Effector memory CD8-positive, alpha-beta T cell (primary cell): ENCODE results near the gene IL17B.
A peak's percentile ranks its signal among the peaks of the same experiment; 100 is the strongest.

Source experiments
- ATAC-seq: fragments of 150-1000 bp; cut with Tn5 transposase; replicated peaks from 2 replicates; pipeline ENCODE4 v1.10.0; 2021; ENCODE audit warnings: mild to moderate bottlenecking, moderate library complexity
- DNase-seq, 3 experiments: peaks; one replicate each; pipeline ENCODE4 v3.0.0; 2021
- H3K27ac Mint-ChIP-seq, 2 donors: one replicate each; pipeline ENCODE4 v1.8.0; 2022; ENCODE audit warnings: mild to moderate bottlenecking in 2 of 2, mixed read lengths in 2 of 2, moderate library complexity in 2 of 2
- H3K27me3 Mint-ChIP-seq, 2 donors: one replicate each; pipeline ENCODE4 v1.8.0; 2022; ENCODE audit warnings: mixed read lengths in 2 of 2
- H3K36me3 Mint-ChIP-seq: one replicate; pipeline ENCODE4 v1.8.0; 2022; ENCODE audit warnings: mild to moderate bottlenecking, moderate library complexity, mixed read lengths; ENCODE audit not compliant: insufficient read depth
- H3K4me1 Mint-ChIP-seq, 2 donors: one replicate each; pipeline ENCODE4 v1.8.0; 2022; ENCODE audit warnings: low read depth in 2 of 2, mixed read lengths in 2 of 2
- H3K4me3 Mint-ChIP-seq, 2 donors: one replicate each; pipeline ENCODE4 v1.8.0; 2022; ENCODE audit warnings: mild to moderate bottlenecking in 2 of 2, mixed read lengths in 2 of 2, moderate library complexity in 2 of 2
- H3K9me3 Mint-ChIP-seq, 2 donors: one replicate each; pipeline ENCODE4 v1.8.0; 2022; ENCODE audit warnings: mixed read lengths in 2 of 2

IL17B gene

DNA sequence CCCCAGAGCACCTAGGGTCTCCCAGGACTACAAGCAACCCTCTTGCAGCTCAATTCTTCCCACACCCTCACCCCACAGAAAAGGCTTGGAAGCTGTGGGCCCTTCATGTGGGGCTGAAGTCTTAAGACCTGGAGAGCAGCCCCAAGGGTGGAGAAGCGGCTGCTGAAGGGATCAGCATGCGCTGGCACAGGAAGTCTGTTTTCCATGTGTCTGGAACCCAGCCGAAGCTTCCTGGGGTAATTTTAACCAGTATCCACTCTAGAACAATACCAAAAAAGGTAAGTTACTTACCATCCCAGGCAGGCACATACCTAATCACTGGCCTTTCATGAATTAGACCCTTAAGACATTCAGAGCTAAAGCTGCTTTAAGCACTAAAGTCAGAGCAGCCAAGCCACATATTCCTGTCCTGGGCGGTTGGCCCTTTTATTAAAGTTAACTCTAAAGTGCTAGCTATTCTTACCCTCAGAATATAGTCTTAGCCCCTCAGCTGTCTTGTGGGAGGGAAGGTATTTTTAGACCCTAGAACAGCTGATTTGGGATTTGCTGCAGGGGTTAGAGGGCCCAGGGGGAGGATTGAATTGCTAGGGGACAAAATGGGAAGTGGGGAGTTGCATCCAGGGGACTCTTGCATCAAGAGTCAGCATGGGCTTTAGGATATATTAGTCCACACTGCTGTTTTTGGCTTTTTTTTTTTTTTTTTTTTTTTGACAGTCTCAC is 6.9 kb downstream of the IL17B start:
- Mint-ChIP-seq H3K4me1 (peaks cover 2 to 12% of the 10 kb centered on the region in 2 donors), H3K9me3 (no peaks in the 10 kb centered on the region), H3K36me3 (no peaks in the 10 kb centered on the region), H3K27ac (no peak overlapping the region), H3K4me3 (no peak overlapping the region), H3K27me3 (no peaks in the 10 kb centered on the region)
- no peak for ATAC-seq
- no peak for DNase-seq

DNA sequence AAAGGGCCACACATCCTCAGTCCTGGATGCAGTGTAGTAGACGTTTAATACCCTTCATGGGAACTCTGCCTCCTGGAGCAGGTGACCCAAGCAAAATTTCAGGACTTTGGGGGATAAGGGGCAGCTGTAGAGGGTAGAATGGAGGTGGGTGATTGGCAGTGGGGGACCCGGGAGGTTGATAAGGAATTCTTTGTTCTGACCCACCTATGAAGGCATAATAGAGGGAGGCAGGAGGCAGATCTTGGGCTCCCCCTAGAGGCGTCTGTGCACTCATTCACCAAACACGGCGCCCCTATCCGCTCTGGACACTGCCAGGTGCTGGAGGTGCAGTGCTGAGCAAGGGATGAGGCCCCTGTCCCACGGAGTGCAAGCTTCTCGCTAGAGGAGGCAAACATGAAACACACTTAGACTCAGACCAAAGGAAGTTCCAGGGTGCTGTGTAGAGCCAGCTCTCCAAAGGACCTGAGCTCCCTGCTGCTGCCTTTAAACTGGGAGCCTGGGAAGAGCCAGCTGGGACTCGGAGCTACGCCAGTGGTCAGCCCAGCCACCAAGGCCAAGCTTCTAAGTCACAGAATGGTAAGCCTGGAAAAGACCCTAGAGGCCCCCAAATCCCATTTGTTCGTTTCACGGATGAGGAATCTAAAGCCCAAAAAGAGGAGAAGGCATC is 7.7 kb downstream of the IL17B start:
- no peak overlapping the region for H3K27ac Mint-ChIP-seq
- no peak overlapping the region for H3K4me3 Mint-ChIP-seq
- DNase-seq (peak; percentile 62 to 65 (median 64)), ATAC-seq (peak; percentile 94)
- H3K27me3 Mint-ChIP-seq: no peaks in the 10 kb centered on the region
- peaks cover 9 to 14% of the 10 kb centered on the region in 2 donors for H3K4me1 Mint-ChIP-seq
- no peaks in the 10 kb centered on the region for H3K9me3 Mint-ChIP-seq
- no peaks in the 10 kb centered on the region for H3K36me3 Mint-ChIP-seq

DNA sequence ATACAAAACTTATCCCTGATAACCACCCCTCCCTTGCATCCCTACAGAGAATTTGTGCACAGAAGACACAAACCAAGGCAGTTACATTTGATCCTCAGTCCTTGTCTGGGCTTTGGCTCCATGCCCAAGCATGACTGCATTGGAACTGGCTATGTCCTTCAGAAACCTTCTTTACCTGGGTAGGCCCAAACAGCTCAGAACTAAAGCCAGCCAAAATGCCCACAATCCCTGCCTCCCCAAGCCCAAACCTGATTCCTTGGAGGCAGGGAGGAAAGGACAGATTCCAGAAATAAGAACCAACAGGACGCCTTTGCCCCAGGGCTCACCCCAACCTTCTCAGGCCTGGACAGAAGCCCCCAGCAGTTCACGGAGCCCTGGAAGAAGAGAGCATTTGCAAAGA is 8.2 kb downstream of the IL17B start:
- Mint-ChIP-seq H3K9me3 (no peaks in the 10 kb centered on the region), H3K36me3 (no peaks in the 10 kb centered on the region), H3K4me3 (no peak overlapping the region), H3K4me1 (peaks cover 9 to 14% of the 10 kb centered on the region in 2 donors), H3K27ac (no peak overlapping the region), H3K27me3 (no peaks in the 10 kb centered on the region)
- DNase-seq (no peak), ATAC-seq (no peak)

DNA sequence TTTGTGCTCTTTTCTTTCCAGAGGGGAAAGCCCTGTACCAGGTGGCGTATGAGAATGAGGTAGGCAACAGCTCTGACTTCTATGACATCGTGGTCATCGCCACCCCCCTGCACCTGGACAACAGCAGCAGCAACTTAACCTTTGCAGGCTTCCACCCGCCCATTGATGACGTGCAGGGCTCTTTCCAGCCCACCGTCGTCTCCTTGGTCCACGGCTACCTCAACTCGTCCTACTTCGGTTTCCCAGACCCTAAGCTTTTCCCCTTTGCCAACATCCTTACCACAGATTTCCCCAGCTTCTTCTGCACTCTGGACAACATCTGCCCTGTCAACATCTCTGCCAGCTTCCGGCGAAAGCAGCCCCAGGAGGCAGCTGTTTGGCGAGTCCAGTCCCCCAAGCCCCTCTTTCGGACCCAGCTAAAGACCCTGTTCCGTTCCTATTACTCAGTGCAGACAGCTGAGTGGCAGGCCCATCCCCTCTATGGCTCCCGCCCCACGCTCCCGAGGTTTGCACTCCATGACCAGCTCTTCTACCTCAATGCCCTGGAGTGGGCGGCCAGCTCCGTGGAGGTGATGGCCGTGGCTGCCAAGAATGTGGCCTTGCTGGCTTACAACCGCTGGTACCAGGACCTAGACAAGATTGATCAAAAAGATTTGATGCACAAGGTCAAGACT is 11.0 kb downstream of the IL17B start:
- H3K36me3 Mint-ChIP-seq: peaks cover 2% of the 10 kb centered on the region
- peaks cover 9 to 14% of the 10 kb centered on the region in 2 donors for H3K4me1 Mint-ChIP-seq
- H3K27me3 Mint-ChIP-seq: no peaks in the 10 kb centered on the region
- DNase-seq (no peak), ATAC-seq (no peak)
- H3K9me3 Mint-ChIP-seq: no peaks in the 10 kb centered on the region
- H3K4me3 Mint-ChIP-seq: no peak overlapping the region
- peak overlapping the region in 1 of 2 donors; percentile 46 for H3K27ac Mint-ChIP-seq

DNA sequence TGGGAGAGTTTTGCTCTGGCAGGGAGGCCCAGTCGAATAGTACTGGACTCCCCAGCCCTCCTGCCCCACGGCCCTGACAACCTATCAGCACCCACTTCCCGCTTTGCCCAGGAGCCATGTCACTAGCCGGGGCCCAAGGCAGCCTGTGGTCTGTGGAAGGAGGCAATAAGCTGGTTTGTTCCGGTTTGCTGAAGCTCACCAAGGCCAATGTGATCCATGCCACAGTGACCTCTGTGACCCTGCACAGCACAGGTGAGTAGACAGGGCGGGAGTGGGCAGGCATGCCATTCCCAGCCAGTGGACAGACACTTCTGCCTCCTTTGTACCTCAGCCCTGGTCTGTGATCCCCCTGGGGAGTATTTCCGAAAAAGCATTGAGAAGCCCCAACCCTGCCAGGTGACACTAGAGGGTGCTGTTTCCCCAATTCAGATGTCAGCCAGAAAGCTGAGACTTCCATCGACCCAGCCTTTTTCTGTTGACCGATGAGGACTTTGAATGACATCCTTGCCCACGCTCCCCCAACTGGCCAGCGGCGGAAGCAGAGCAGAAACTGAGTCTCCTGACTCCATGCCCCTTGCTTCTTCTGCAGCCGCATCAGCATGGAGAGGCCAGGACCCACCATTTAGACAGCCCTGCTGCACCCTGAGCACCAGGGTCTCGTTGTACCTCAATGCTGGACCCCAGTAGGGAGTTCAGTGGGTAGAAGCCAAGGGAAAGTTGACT is 11.7 kb downstream of the IL17B start:
- ATAC-seq: peak; percentile 71
- Mint-ChIP-seq H3K4me3 (no peak overlapping the region), H3K4me1 (peaks cover 9 to 17% of the 10 kb centered on the region in 2 donors), H3K27ac (peak overlapping the region in 1 of 2 donors; percentile 31), H3K27me3 (no peaks in the 10 kb centered on the region), H3K9me3 (no peaks in the 10 kb centered on the region), H3K36me3 (peaks cover 2% of the 10 kb centered on the region)
- DNase-seq: peak; percentile 42 to 49 (median 48)

DNA sequence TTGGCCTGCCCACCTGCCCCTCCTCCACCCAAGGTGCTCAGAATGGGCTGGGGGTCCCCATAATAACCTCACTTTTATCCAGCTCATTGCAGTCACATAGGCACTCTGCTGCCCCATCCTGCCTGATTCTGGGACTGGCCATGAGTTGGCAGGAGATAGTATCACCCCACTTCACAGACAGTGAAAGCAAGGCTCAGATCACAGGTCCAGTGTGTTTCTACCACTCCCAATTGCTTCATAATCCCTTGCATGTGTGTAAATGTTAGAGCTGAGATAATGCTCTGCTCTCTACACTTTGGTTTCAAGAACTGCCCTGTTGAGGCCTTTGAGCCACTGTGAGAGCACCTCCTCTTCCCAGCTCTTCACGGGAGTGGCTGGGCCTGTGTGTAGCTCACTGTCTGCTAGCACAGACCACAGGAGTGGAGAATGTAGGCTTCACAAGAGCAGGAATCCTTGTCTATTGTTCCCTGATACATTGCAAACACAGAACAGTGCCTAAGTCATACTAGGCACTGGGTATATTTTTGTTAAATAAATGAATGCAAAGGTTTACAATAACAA is 12.8 kb downstream of the IL17B start:
- H3K4me1 Mint-ChIP-seq: peaks cover 9 to 14% of the 10 kb centered on the region in 2 donors
- H3K27me3 Mint-ChIP-seq: no peaks in the 10 kb centered on the region
- DNase-seq (no peak), ATAC-seq (no peak)
- H3K27ac Mint-ChIP-seq: no peak overlapping the region
- H3K9me3 Mint-ChIP-seq: no peaks in the 10 kb centered on the region
- peaks cover 2% of the 10 kb centered on the region for H3K36me3 Mint-ChIP-seq
- no peak overlapping the region for H3K4me3 Mint-ChIP-seq

DNA sequence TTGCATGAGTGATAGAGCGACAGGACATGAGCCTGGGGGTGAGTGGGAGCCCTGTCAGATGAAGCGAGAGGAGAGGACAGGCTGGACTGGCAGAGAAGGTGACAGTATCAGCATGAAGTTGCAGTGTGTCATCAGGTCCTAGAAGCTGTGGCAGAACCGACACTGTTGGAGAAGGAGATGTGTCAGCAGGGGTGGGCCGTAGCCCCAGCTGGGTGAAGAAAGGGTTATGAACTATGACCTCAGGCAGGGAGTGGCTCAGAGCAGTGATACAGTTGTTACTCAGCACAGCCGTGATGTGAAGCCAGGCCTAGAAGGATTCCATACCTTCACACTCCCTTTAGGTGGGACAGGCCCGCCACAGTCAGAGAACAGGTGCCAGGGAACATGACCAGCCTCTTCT is 13.7 kb downstream of the IL17B start:
- H3K9me3 Mint-ChIP-seq: no peaks in the 10 kb centered on the region
- no peak overlapping the region for H3K4me3 Mint-ChIP-seq
- H3K27me3 Mint-ChIP-seq: no peaks in the 10 kb centered on the region
- peak overlapping the region in 1 of 2 donors; percentile 1 for H3K27ac Mint-ChIP-seq
- peaks cover 15 to 18% of the 10 kb centered on the region in 2 donors for H3K4me1 Mint-ChIP-seq
- DNase-seq: no peak
- ATAC-seq: no peak
- peaks cover 2% of the 10 kb centered on the region for H3K36me3 Mint-ChIP-seq

DNA sequence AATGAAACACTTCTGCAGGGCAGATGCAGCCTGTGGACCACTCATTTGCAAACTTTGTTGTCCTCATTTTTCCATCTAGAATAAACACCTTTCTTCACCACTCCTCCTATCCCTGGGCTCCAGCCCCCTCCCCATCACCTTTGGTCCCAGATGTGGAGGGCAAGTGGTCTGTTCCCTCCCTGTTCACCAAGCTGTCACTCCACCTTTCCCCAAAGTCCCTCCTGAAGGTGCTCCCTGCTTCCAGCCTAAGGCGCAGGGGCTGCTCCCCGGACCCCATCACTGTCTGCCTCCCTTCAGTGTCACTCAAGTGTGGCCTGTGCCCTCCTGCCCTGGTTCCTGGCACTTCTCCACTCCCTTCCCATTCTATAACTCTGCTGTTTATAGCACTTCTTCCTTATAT is 14.4 kb downstream of the IL17B start:
- no peak overlapping the region for H3K4me3 Mint-ChIP-seq
- no peak for ATAC-seq
- H3K9me3 Mint-ChIP-seq: no peaks in the 10 kb centered on the region

DNA sequence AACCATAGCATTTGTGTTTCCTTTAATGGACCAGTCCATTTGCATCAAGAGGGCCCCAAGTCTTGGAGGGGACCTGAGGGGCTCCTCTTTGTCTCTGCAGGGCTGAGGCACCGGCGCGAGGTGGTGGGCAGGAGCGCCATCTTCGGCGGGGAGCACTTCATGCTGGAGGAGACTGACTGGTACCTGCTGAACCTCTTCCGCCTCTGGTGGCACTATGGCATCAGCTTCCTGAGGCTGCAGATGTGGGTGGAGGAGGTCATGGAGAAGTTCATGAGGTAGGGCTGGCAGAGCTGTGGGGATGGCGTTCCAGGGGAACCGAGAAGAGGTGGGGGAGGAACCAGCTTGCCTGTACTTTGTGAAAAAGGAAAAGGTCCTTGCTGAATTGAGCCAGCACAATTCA is 15.2 kb downstream of the IL17B start:
- no peak for ATAC-seq
- DNase-seq: no peak
- no peaks in the 10 kb centered on the region for H3K9me3 Mint-ChIP-seq
- H3K27ac Mint-ChIP-seq: no peak overlapping the region
- peaks cover 8% of the 10 kb centered on the region for H3K36me3 Mint-ChIP-seq
- no peak overlapping the region for H3K4me3 Mint-ChIP-seq
- peaks cover 27 to 28% of the 10 kb centered on the region in 2 donors for H3K4me1 Mint-ChIP-seq
- no peaks in the 10 kb centered on the region for H3K27me3 Mint-ChIP-seq

More for the DNA sequence above, 14.4 kb downstream of the IL17B start:
- H3K27me3 Mint-ChIP-seq: no peaks in the 10 kb centered on the region
- peak overlapping the region in 1 of 2 donors; percentile 1 for H3K27ac Mint-ChIP-seq
- no peak for DNase-seq
- peaks cover 22 to 25% of the 10 kb centered on the region in 2 donors for H3K4me1 Mint-ChIP-seq
- peaks cover 4% of the 10 kb centered on the region for H3K36me3 Mint-ChIP-seq

DNA sequence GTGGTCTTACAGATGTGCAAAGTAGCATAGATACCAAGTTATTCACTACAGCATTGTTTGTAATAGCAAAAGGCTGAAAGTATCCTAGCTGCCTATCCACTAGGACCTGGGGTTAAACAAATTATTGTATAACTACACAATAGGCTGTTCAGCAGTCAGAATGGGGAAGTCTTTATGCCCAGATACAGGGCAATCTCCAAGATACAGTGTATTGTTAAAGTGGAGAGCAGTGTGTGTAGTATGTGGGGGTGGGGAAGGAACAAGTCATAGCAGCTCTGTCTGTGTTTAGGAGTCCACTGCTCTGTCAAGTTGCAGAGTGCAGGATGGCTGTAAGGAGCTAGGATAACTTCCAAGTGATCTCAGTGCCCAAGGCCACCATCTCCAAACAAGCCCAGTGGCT is 15.7 kb downstream of the IL17B start:
- peaks cover 33 to 34% of the 10 kb centered on the region in 2 donors for H3K4me1 Mint-ChIP-seq
- H3K27ac Mint-ChIP-seq: no peak overlapping the region
- peaks cover 8% of the 10 kb centered on the region for H3K36me3 Mint-ChIP-seq

DNA sequence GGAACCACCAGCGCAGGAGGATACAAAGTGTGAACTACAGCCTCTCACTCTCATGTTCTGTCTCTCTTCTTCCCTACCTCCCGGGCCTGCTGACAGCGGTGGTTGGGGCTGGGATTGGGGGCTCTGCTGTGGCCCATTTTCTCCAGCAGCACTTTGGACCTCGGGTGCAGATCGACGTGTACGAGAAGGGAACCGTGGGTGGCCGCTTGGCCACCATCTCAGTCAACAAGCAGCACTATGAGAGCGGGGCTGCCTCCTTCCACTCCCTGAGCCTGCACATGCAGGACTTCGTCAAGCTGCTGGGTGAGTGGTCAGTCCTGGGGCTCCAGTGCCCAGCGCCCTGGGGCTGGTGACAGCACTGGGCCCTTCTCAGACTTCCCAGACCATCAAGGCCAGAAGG is 16.6 kb downstream of the IL17B start:
- H3K4me3 Mint-ChIP-seq: no peak overlapping the region
- H3K9me3 Mint-ChIP-seq: no peaks in the 10 kb centered on the region
- DNase-seq: no peak
- no peak overlapping the region for H3K27ac Mint-ChIP-seq
- H3K36me3 Mint-ChIP-seq: peaks cover 10% of the 10 kb centered on the region
- no peak for ATAC-seq
- no peaks in the 10 kb centered on the region for H3K27me3 Mint-ChIP-seq
- H3K4me1 Mint-ChIP-seq: peaks cover 33 to 38% of the 10 kb centered on the region in 2 donors

More for the DNA sequence above, 15.7 kb downstream of the IL17B start:
- Mint-ChIP-seq H3K9me3 (no peaks in the 10 kb centered on the region), H3K4me3 (no peak overlapping the region), H3K27me3 (no peaks in the 10 kb centered on the region)
- no peak for ATAC-seq
- no peak for DNase-seq

DNA sequence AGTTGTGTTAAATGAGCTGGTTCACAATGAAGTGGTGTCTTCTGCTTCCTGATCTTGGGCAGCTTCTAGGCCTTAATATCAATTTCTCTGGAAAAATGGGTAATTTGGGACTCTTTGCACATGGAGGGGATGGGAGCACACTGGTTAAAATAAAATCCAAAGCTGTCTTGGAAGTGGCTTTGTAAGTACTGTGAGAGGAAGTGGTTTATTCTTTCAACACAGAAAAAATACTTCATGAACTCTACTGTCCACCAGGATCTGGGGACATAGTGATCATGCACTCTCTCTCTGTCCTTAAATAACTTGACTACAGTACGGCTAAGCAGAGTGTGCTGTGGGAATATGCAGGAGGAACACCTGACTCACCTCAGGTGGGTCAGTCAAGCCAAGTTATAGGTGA is 18.8 kb downstream of the IL17B start:
- peaks cover 33 to 35% of the 10 kb centered on the region in 2 donors for H3K4me1 Mint-ChIP-seq
- ATAC-seq (no peak), DNase-seq (no peak)
- H3K27ac Mint-ChIP-seq: peak overlapping the region; percentile 72 to 88
- H3K9me3 Mint-ChIP-seq: no peaks in the 10 kb centered on the region
- peaks cover 20% of the 10 kb centered on the region for H3K36me3 Mint-ChIP-seq
- H3K4me3 Mint-ChIP-seq: peak overlapping the region in 1 of 2 donors; percentile 25
- no peaks in the 10 kb centered on the region for H3K27me3 Mint-ChIP-seq
